ENCODE results near the gene TAL1.
A peak's percentile ranks its signal among the peaks of the same experiment; 100 is the strongest.
"Not testable (repeated sequence)": the region's sequence is repeated elsewhere in the genome, so short reads cannot be mapped to it uniquely, and the experiment has no call there.

Gene TAL1

GRCh38 chr1:47212636-47213229, 19.3 kb downstream of the TAL1 start:
- DNase-seq (ENCODE audit: low spot score) = no peak

DNA sequence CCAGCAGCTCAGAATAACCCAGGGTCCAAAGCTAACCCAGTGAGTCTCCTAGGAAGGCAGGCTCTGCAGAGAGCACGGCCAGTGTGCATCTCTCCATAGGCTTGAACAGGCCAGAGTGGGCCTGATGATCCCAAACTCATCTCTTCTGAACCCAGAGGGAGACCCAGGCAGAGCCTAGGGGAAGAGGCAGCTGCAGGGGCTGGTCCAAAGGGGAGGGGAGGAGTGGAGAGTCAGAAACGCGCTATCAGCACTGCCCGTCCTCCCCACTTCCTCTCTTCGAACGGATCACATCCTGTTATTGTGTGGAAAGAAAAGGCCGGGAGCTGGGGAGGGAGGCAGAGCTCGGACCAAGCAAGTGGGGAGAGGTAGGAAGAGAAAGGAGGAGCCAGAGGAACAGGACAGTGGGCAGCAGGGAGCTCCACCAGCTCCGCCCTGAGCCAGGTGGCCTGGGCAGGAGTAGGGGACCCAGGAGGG, 20.2 kb downstream of the TAL1 start:
- no peak for DNase-seq (ENCODE audit: low spot score)

DNA sequence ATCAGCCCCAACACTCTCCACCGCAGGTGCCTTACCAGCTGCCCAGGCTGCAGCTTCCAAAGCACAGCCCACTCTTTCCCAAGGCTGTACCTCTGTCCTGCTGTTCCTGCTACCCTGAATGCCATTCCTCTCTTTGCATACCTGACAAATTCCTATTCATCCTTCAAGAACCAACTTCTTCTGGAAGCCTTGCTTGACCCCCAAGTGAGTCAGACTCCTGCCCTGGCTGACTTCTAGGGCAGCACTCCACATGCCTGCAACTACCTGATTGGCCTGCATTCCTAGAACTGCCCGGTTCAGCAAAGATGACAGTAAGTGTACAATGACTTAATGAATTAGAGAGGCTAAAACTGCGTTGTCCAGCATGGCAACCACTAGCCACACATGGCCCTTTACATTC, 21.4 kb downstream of the TAL1 start:
- no peak for DNase-seq (ENCODE audit: low spot score)

GRCh38 chr1:47209725-47210325, 22.2 kb downstream of the TAL1 start:
- DNase-seq (ENCODE audit: low spot score) = no peak

- no peak for DNase-seq (ENCODE audit: low spot score)
Observed at GRCh38 chr1:47209091-47209490, 22.9 kb downstream of the TAL1 start.

GRCh38 chr1:47208374-47208850, 23.6 kb downstream of the TAL1 start:
- DNase-seq (ENCODE audit: low spot score) = no peak

DNA sequence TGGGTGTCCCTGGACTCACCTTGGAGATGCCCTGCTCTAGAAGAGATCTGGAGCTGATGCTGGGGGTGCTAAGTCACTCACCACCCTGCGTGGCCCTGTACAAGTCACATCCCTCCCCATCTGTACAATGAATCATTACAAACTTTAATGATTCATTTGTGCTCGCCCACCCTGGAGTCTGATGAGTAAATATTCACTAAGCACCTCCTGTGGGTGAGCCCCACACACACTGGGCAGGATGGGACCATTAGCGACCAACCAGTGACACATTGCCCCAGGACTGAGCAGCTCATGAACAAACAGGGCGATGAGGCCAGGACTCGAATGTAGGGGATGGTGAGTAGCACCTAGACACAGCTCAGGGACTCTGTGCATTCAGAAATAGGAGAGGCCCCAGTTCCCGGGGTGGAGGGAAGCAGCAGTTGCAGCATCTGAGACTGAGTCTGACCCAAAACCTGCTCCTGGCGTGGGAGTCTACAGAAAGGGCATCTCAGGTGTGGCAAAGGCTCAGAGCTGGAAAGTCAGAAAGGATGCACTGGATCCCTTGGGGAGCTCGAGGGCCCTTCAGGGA, 24.1 kb downstream of the TAL1 start:
- DNase-seq (ENCODE audit: low spot score) = no peak

DNA sequence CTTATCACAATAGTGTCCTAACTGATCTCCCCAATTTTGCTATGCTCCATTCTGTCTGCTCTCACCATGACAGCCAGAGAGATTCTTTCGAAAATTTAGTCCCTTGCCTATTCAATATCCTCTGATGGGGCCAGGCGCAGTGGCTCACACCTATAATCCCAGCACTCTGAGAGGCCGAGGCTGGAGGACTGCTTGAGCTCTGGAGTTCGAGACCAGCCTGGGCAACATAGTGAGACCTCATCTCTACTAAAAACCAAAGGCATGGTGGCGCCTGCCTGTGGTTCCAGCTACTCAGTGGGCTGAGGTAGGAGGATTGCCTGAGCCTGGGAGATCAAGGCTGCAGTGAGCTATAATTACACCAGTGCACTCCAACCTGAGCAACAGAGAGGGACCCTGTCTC, 26.1 kb downstream of the TAL1 start:
- no peak for DNase-seq (ENCODE audit: low spot score)

- DNase-seq (ENCODE audit: low spot score) = not testable (repeated sequence)
Observed at GRCh38 chr1:47203504-47203903, 28.5 kb downstream of the TAL1 start.

- no peak for DNase-seq (ENCODE audit: low spot score)
Observed at GRCh38 chr1:47201179-47201578, 30.8 kb downstream of the TAL1 start.

DNA sequence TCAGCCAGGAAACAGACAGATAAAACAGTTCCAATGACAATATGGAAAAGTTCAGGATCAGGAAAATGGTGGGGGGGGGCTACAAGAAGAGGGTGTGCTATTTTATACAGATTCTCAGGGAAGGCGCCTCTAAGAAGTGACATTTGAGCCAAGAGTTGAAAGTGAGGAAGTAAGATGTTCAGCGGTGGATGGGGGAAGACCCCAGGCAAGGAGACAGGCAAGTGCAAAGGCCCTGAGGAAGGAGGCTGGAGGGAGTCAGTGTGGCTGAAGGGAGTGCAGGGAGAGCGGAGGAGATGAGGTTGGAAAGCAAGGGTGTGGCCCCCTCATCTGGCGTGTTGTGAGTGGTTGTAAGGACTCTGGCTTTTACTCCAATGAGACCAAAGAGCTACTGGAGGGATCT, 33.8 kb downstream of the TAL1 start:
- no peak for DNase-seq (ENCODE audit: low spot score)

DNA sequence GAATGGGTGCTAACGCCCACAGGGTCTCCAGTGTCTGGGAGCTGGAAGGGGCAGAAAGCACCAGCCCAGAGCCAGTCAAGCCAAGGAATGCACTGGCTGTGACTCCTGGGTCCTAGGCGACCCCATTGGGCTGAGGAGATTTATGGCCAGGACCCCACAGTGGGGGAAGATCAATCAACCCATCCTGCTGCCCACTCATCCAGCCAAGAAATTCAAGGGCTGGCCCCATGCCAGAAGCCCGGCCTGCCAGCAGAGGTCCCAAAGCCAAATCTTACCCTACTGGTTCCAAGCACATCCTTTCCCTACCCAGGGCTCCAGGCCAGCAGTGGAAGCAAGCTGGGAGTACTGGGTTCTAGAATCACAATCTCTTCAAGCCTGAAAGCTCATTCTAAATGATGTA, 35.4 kb downstream of the TAL1 start:
- DNase-seq (ENCODE audit: low spot score) = no peak

- DNase-seq (ENCODE audit: low spot score) = not testable (repeated sequence)
Observed at GRCh38 chr1:47195981-47196380, 36.0 kb downstream of the TAL1 start.

GRCh38 chr1:47194311-47194710, 37.7 kb downstream of the TAL1 start:
- no peak for DNase-seq (ENCODE audit: low spot score)

- not testable (repeated sequence) for DNase-seq (ENCODE audit: low spot score)
Observed at GRCh38 chr1:47193496-47193895, 38.5 kb downstream of the TAL1 start.

DNA sequence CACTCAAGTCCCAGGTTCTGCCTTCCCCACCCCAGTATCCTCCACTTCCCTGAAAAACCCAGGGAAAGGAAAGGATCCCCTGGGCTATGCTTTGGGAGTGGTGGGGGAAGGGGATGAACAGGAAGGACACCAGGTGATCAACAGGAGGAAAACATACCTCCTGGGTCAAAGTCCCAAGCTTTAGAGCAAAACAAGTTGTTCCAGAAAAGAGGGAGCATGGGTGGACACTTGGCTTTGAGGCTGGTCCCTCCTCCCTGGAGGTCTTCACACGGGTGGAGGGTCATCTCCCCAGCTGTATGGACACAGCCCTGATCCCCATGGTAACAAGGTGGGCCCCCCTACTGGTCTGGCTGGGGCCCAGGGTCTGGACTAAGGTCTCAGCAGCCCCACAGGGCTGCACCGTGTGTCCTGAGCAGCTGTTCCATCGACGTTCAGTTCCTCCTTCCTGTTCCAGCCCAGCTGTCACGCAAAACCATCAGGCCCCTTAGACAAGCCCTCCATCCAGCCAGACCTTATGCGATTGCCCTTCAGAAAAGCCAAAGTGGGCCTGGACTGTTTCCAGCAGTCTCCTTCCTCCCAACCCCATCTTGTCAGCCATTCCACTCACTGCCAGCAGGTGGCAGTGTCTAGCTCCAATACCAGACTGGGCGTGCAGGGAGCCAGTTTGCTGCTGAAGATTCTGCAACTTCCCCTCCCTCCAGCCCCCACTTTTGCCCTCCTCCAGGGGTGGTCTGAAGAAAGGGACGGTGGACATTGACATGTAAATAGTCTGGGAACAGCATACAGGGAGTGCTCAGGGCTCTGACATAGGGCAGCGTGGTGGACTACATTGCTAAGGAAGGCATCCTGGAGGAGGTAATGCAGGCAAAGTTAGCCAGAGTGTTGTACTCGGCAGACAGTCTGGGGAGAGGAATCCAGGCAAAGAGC, 39.3 kb downstream of the TAL1 start:
- peak; percentile 83 for DNase-seq (ENCODE audit: low spot score)

DNA sequence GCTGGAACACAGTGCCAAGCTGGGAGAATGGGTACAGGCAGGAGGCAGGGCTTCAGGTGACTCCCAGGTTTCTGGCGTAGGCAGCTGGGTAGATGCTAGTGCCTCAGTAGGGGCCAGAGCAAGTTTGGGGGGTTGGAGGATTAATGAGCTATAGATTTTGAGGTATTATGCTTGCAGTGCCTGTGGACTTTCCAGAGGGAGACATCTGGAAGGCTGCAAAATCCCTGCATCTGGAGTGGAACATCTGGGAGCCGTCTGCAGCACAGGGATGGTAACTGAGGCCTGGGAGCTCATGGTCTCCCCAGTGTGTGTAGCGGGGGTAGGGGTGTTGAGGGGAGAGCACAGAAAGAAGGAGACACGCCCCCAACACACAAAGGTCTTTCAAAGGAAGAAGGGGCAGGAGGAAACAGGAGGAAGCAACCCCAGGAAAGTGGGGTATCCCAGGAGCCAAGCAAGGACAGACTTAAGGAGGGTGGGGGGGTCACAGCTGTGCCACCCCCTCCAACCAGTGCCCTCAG, 40.0 kb downstream of the TAL1 start:
- DNase-seq (ENCODE audit: low spot score) = no peak

GRCh38 chr1:47190857-47191256, 41.2 kb downstream of the TAL1 start:
- no peak for DNase-seq (ENCODE audit: low spot score)

DNA sequence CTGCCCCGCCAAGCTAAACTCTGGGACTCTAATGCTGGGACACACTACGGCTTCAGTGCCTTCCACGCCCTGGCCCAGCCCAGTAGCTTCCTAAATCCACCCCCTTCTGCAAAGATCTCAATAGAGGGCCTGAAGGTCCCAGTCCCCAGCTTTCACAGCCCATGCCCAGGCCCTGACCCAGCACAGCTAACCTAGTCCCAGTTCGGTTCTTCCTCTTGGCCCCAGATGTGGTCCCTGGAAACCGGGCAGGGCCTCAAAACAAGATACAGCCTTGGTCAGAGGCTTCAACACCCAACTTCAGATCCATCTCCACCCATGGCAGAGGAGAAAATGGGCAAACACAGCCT, 41.5 kb downstream of the TAL1 start:
- DNase-seq (ENCODE audit: low spot score) = no peak

DNA sequence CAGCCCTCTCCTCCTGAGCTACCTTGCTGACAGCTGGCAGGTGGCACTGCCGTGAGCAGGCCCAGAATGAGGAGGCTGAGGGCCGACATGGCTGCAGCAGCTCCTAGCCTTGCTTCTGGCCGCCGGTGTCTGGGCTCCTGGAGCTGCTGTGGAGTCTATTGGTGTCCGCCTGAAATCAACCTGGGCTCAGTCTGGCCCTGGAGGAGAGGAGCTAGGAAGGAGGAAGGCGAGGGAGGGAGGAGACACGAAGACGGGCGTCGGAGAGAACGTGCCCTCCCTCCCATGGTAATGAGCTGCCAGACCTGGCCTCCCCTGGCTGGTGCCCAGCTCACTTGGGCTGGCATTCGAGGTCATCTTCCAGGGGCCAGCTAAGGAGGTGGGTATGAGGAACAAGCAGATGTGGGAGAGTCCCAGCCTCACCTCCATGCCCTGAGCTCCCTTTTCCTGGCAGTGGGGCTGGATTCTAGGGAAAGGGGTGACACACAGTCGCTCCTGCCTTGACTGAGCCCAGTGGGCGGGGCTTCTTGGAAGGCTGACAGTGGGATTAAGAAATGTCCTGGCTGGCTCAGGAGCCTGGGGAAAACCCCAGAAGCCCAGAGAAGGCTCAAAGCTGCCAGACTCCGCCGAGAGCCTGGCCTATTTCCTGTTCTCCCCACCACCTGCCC, 42.0 kb downstream of the TAL1 start, which contains the start of gene PDZK1IP1:
PDZK1IP1 (minus strand) TSS at position 193 of the 665 bp plus-strand sequence; CDS start at position 89, 104 bp downstream.
- no peak for DNase-seq (ENCODE audit: low spot score)

Data from NAMALWA (cell line).